GM18498 (cell line): ENCODE results near the gene ITGB4.

Source experiments
- ATAC-seq: cut with Tn5 transposase; IDR thresholded peaks from one replicate; pipeline ENCODE4 v1.9.1; 2021; ENCODE audit warnings: mild to moderate bottlenecking, moderate library complexity; ENCODE audit not compliant: unreplicated experiment

Gene ITGB4

GRCh38 chr17:75785016-75785890 is 64.0 kb downstream of the ITGB4 start:
- peak; percentile 68 for ATAC-seq

- ATAC-seq = no peak
Measured at GRCh38 chr17:75791254-75791653, 70.0 kb downstream of the ITGB4 start.

DNA sequence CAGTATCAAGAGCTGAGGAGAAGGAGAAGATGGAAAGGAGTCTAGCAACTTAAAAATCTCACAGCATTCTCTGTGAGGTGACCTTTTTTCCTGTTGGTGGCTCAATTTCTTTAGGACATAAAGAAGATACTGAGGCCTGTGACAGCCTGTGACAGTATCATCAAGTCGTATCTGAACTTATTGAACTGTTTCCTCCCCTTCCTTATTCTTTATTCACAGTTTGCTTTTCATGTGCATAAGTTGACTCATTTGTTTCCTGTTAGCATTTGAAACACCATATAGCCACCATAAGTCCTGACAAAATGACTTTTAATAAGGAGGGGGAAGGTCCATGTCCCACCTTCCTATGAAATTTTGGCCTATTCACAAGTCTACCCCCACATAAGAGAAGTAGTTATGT is 72.2 kb downstream of the ITGB4 start:
- no peak for ATAC-seq

DNA sequence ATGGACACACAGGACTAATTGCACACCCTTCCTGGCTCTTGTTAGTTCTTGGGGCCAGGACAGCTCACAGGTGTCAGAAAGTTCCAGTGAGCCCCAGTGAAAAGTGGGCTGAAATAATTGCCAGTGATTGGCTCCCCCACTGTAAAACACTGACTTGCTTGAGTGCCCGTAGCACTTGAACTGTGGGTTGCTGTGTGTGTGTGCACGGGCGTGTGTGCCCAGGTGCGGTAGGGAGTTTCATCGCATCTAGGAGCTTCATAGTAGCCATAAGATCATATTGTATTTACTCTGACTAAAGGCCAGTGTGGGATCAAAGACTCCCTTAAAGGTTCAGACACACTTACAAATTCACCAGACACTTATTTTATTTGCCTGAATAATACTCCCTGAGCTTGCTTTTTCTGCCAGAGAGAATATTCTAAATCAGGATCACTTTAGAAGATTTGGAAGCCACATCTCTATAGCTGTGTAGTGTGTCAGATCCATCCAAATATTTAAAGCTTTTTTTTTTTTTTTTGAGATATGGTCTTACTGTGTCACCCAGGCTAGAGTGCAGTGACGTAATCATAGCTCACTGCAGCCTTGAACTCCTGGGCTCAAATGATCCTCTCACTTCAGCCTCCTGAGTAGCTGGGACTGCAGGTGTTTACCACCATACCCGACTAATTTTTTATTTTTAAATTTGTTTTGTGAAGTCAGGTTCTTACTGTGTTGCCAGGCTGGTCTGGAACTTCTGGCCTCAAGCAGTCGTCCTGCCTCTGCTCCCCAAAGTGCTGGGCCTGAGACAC is 74.8 kb downstream of the ITGB4 start:
- no peak for ATAC-seq

DNA sequence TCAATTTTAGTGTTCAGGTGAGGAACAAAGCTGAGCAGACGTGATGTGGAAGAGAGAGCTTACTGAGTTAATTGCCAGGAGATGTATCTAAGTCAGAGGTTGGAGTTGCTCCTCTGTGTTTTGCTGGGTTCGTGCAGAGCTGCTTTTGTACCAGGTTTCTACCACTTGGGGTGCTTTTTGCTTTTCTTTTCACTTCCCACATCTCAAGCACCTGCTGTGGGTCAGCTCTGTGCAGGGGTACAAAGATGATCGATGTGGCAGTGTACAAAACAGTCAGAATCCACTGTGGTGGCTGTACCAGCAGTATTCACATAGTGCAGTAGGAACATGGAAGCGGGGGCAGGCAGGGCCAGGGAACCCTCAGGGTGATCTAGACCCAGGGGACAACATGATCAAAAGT is 78.1 kb downstream of the ITGB4 start:
- ATAC-seq = no peak

GRCh38 chr17:75803883-75804282 is 82.6 kb downstream of the ITGB4 start:
- ATAC-seq = no peak

GRCh38 chr17:75806822-75807500 is 85.7 kb downstream of the ITGB4 start:
- ATAC-seq = no peak
